Loucy (cell line): ENCODE results near the gene TMEM181.
A peak's percentile ranks its signal among the peaks of the same experiment; 100 is the strongest.

Source experiments
- H2AFZ ChIP-seq: fragments of 200-600 bp; sonication (generic); 2 replicates; pipeline ENCODE4 v1.6.0; 2016; ENCODE audit warnings: antibody characterized with exemption, mild to moderate bottlenecking, low read length, moderate library complexity
- H3F3A ChIP-seq: fragments of 200-600 bp; 2 replicates; pipeline ENCODE4 v1.6.0; 2016; ENCODE audit warnings: antibody characterized with exemption, low read depth, mild to moderate bottlenecking
- H3K27me3 ChIP-seq: fragments of 200-600 bp; sonication (generic); 2 replicates; pipeline ENCODE4 v1.6.1; 2014; ENCODE audit warnings: low read length, mild to moderate bottlenecking; ENCODE audit not compliant: insufficient read depth, poor library complexity, severe bottlenecking
- H3K36me3 ChIP-seq: fragments of 200-600 bp; sonication (generic); 2 replicates; pipeline ENCODE4 v1.6.1; 2016; ENCODE audit warnings: low read length; ENCODE audit not compliant: insufficient read depth
- H3K4me1 ChIP-seq: fragments of 200-600 bp; sonication (generic); 2 replicates; pipeline ENCODE4 v1.5.1; 2014; ENCODE audit warnings: low read length, mild to moderate bottlenecking; ENCODE audit not compliant: insufficient read depth, poor library complexity, severe bottlenecking
- H3K4me2 ChIP-seq: fragments of 200-600 bp; sonication (generic); 2 replicates; pipeline ENCODE4 v1.6.0; 2014; ENCODE audit warnings: antibody characterized with exemption, low read length, low read depth, mild to moderate bottlenecking; ENCODE audit not compliant: poor library complexity, severe bottlenecking
- H3K4me3 ChIP-seq: fragments of 200-600 bp; sonication (generic); 2 replicates; pipeline ENCODE4 v1.5.1; 2014; ENCODE audit warnings: low read length, mild to moderate bottlenecking, mixed read lengths; ENCODE audit not compliant: poor library complexity, severe bottlenecking
- H3K79me2 ChIP-seq: fragments of 200-600 bp; sonication (generic); 2 replicates; pipeline ENCODE4 v1.6.1; 2014; ENCODE audit warnings: low read length; ENCODE audit not compliant: insufficient read depth
- H3K9ac ChIP-seq: fragments of 200-600 bp; sonication (generic); 2 replicates; pipeline ENCODE4 v1.6.0; 2014; ENCODE audit warnings: mild to moderate bottlenecking, low read depth, low read length, moderate library complexity; ENCODE audit not compliant: poor library complexity, severe bottlenecking
- H3K9me2 ChIP-seq: fragments of 200-600 bp; sonication (generic); replicated peaks from 2 replicates; pipeline ENCODE4 v1.6.1; 2016; ENCODE audit warnings: low read depth, low read length, mixed read lengths
- H3K9me3 ChIP-seq: fragments of 200-600 bp; sonication (generic); 2 replicates; pipeline ENCODE4 v1.6.1; 2014; ENCODE audit warnings: mild to moderate bottlenecking, antibody characterized with exemption, low read length, low read depth; ENCODE audit not compliant: insufficient read depth
- H4K20me1 ChIP-seq: fragments of 200-600 bp; sonication (generic); 2 replicates; pipeline ENCODE4 v1.6.0; 2014; ENCODE audit warnings: antibody characterized with exemption, low read length, mild to moderate bottlenecking; ENCODE audit not compliant: insufficient read depth, poor library complexity, severe bottlenecking
- CTCF ChIP-seq: fragments of 200-600 bp; sonication (generic); conservative IDR thresholded peaks from 2 replicates; pipeline ENCODE4 v1.5.1; 2014; ENCODE audit warnings: mild to moderate bottlenecking, antibody characterized with exemption, low read length
- EZH2phosphoT487 ChIP-seq: fragments of 200-600 bp; IDR thresholded peaks from 2 replicates; pipeline ENCODE4 v1.6.1; 2018; ENCODE audit warnings: antibody characterized with exemption, mild to moderate bottlenecking, moderate library complexity, borderline replicate concordance

The TMEM181 gene

DNA sequence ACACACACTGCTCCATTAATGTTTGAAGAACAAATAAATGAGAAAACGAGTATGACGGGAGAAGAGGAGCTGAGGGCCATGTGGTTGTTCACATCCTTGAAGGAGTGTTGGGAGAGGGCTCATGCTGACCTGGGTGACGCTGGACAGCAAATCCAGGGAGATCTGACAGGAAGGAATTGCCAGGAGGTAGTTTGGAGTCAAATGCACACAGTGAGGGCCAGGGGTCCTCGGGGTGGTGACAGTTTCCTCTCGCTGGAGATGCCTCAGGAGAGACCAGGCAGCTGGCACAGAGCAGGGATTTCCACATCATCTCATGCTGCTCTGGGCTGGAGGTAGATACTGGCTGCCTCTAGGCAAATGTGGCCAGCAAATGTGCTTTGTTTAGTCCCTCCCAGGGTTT is 2.0 kb upstream of the TMEM181 start:
- Histone ChIP-seq H3K9me2 (no peaks in the 10 kb centered on the region), H3K79me2 (peaks cover 26% of the 10 kb centered on the region), H2AFZ (no peak overlapping the region; the same call in 1 of the 2 replicates), H3K4me3 (no peak overlapping the region), H3K9me3 (no peaks in the 10 kb centered on the region), H3K27me3 (no peaks in the 10 kb centered on the region), H3K9ac (no peak overlapping the region), H3K36me3 (no peaks in the 10 kb centered on the region), H3K4me1 (peaks cover 26% of the 10 kb centered on the region), H3K4me2 (no peak overlapping the region), H3F3A (no peaks in the 10 kb centered on the region), H4K20me1 (peaks cover 22% of the 10 kb centered on the region)
- TF ChIP-seq EZH2phosphoT487, result no peak

GRCh38 chr6:158558415-158559306 is 1.2 kb upstream of the TMEM181 start:
- peaks cover 26% of the 10 kb centered on the region for H3K4me1 ChIP-seq
- H3K4me3 ChIP-seq, result no peak overlapping the region
- peak overlapping the region; percentile 82 for H3K4me2 ChIP-seq
- no peaks in the 10 kb centered on the region for H3K9me3 ChIP-seq
- H3K36me3 ChIP-seq, result no peaks in the 10 kb centered on the region
- no peak overlapping the region for H3K9ac ChIP-seq
- no peak overlapping the region; the same call in 1 of the 2 replicates for H2AFZ ChIP-seq
- H3F3A ChIP-seq, result no peaks in the 10 kb centered on the region
- no peaks in the 10 kb centered on the region for H3K27me3 ChIP-seq
- H4K20me1 ChIP-seq, result peaks cover 22% of the 10 kb centered on the region
- H3K79me2 ChIP-seq, result peaks cover 32% of the 10 kb centered on the region
- no peak for TF ChIP-seq CTCF
- no peak for TF ChIP-seq EZH2phosphoT487
- no peaks in the 10 kb centered on the region for H3K9me2 ChIP-seq

DNA sequence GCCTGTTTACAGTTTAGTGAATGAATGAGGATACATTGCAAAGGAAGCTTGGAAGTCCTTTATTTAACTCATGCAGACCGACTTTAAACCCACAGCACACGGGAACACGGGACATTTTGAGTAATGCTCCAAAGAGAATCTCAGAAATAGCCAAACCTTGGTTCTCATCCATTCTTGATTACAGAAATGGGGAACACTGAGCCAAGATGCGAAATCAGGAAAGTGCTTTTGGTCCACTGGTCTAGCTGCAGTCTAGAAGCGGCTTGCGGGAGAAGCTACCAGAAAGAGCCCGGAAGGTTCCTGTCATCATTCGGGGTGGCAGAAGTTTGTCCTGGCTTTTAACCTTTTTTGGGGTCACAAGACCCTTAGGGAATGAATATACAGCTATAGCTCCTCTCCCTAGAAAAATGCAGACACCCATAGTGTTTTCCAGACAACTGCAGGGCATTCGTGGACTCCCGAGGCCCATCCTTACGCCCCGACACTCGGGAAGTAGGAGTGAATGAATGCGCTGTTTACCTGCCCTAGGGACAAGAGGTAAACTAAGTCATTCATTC is 475 bp upstream of the TMEM181 start:
- Histone ChIP-seq H3K27me3 (no peaks in the 10 kb centered on the region), H3K79me2 (peaks cover 38% of the 10 kb centered on the region), H3K9me3 (no peaks in the 10 kb centered on the region), H3K4me3 (peak overlapping the region; percentile 76), H3F3A (no peaks in the 10 kb centered on the region), H3K9me2 (no peaks in the 10 kb centered on the region), H4K20me1 (peaks cover 22% of the 10 kb centered on the region), H3K36me3 (no peaks in the 10 kb centered on the region), H3K4me2 (peak overlapping the region; percentile 82), H2AFZ (peak overlapping the region; percentile 96), H3K4me1 (peaks cover 26% of the 10 kb centered on the region), H3K9ac (peak overlapping the region; percentile 76)
- no peak for TF ChIP-seq CTCF
- no peak for TF ChIP-seq EZH2phosphoT487
